Cerebellar nuclear complex (tissue), 1 donor: ENCODE data around the gene ACP7.
"Not testable (repeated sequence)": the region's sequence is repeated elsewhere in the genome, so short reads cannot be mapped to it uniquely, and the experiment has no call there.

Experiments
- DNase-seq, 2 experiments: peaks; one replicate each; lab custom pipeline; 2025; lab: John Stamatoyannopoulos, UW

Gene ACP7

DNA sequence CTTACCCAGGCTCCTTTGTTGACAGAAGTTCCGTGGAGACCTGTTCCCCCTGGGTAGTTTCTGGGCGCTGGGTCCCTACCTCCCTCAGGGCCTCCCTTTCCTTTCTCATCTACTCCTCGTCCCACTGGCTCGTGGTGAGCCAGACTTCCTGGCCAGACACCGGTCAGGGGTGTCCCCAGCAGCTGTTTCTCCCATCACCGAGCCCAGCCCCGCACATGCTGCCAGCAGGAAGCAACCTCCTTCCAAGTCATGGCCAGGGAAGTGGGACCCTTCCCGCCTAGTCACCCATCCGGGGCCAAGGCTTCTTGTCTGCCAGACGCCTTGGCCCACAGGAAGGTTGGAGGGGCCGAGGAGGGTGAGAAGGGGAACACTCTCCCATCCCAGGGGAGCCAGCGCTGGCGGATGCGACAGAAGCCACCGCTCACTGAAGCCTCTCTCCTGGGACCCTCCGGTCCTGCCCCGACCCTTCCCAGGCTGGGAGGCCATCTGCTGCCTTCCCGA, 47.1 kb downstream of the ACP7 start:
- DNase-seq, result no peak

DNA sequence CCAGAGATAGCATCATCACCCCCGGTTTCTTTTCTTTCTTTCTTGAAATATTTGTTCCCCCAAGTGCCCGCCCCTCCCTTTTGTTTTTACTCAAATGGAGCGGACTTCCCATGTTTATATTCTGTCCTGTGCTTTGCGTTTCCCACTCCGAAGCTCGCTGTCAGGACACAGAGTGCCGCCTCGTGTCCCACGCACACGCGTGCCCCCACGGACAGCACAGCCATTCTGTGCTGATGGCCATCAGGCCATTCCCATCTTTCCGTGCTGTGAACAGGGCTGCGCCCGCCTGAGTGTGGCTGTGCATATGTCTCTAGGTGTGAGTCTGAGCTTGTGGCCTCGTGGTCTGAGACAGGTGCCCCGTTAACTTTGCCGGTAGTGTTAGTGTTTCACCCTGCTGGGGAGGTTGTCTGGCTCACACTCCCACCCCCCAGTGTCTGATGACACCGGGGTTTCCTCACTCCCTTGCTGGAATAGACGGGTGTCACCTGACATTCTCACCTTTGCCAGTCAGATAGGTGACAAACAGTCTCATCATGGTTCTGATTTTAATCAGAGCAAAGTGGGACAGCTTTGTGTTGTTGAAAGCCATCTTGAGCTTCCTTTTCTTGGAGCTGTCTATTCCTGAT, 48.3 kb downstream of the ACP7 start:
- no peak for DNase-seq

DNA sequence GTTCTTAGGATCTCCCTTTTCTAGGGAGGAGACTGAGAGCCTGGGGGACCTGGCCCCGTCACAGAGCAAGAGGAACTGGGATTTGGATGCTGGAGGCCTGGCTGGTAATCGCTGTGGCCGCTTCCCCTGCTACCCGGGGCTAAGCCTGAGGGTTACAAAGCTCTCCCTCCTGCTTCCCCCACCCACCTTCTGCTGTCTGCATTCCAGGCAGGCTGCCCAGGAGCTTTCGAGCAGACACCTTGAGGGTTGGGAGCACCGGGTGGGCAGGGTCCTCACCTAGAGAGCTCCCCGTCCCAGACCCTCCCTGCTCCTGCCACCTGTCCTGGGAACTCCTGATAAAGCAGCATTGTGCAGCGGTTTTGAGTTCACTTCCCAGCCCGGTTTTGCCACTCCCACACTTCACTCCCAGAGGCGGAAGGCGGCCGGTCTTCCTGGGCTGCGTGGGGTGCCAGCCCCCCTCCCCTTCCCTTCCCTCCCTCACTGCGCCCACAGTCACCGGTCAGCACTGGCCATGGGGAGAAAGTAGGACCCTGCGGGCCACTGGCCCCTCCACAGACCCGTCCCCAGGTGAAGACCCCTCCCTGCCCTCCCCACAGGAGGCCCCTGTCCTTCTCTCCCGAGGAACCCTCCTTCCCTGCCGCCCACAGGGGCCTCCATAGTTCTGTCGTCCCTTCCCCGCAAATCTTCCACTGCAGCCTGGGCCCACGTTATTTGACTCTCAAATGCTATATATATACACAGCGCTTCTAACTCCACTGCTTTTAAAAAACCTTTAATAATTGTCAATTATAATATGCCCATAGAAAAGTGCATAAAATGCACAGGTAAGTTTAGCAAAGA, 49.5 kb downstream of the ACP7 start:
- DNase-seq, result no peak

DNA sequence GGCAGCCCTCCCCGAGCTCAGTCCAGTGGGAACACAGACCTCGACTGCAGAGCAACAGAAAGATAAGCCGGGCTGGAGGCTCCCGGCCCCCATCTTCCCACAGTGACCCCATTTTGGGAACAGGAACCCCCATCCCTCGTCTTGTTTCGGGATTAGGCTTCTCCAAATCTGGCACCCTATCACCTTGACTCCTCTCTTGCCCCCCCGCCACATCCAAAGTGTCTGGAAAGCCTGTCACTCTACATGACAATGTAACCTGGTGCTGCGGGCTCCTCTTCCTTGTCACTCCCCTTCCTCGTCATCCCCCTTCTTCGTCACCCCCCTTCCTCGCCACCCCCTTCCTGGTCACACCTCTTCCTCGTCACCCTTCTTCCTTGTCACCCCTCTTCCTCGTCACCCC, 51.5 kb downstream of the ACP7 start:
- DNase-seq, result no peak

DNA sequence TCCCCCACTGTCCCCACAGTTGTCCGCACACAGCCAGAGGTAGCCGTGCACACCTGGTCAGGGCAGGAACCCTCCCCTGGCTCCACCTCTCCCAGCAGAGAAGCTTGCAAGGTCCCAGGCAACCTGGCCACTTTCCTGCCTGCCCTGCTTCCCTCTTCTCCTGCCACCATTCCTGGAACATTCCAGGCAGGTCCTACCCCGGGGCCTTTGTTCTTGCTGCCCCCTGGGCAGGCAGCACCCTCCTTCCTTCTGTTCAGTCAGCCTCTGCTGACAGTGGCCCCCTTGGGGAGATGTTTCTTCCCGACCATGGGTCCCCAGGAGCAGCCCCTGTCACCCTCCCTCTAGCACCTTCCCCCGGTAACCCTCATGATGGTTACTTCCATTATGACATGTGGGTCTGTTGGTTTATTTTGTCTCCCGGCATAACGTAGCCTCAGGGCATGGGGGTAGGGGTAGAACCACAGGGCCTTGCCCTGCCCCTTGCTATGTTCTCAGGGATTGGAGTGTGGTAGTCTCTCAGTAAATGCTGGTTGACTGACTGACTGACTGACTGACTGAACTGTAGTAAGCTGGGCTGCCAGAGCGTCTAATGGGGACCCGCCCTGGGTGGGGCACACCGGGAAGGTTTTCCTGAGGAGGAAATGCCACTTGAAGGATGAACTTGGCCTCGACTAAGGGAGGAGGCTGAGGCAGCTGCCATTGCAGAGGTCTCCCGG, 52.2 kb downstream of the ACP7 start:
- no peak for DNase-seq

DNA sequence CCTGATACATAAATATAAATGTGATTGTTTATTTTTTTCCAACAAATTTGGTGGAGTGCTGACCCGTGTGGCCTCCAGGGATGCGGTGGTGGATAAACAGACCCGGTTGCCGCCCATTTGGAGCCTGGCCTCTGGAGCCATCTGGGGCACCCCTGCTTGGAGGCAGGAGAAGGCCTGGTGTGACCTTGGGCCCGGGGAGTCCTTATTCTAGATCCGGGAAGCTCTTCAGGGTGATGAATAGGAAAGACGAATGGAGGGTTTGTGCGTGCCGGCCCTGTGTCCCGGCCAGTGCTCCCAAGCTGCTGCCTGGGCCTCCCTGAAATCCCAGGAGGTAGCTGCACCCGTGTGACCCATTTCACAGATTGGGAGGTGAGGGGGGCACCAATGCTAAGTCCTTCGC, 53.0 kb downstream of the ACP7 start:
- no peak for DNase-seq

DNA sequence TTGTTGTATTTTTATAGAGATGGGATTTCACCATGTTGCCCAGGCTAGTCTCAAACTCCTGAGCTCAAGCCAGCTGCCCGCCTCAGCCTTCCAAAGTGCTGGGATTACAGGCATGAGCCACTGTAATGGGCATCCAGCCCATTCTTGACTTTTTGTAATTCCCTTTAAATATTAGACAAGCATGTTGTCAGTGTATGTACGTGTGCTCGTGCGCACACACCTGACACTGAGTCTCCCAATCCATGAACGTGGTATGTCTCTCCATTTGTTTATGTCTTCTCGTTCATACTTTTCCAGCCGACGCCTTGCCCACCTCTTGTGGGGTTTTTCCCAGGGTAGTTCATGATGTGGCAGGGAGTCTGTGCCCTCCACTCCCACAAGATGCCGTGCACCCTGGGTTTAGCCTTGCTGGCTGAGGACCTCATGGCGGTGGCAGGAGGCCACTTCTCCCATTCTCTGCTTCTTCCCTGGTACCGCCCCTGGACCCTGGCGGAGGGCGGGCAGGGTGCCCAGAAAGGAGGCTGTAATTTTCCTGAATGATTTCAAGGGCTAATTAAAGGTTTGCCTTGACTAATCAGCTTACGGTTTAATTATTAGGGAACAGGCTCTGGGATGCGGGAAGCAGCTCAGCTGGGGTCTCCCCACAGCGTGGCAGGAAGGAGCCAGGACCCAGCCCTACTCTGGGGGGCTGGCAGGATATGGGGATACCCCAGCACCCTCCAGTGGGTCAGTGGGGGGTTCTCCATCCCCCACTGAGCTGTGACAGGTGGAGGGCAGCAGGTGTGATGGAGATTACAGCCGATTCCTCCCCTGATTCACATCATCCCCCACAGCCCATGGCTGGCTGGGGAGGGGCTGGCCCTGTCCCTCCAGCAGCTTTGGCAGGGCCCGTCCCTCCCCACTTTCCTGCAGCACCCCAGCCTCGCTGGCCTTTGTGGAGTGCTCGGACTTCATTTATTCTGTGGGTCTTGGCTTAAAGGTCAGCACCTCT, 54.3 kb downstream of the ACP7 start:
- no peak for DNase-seq

DNA sequence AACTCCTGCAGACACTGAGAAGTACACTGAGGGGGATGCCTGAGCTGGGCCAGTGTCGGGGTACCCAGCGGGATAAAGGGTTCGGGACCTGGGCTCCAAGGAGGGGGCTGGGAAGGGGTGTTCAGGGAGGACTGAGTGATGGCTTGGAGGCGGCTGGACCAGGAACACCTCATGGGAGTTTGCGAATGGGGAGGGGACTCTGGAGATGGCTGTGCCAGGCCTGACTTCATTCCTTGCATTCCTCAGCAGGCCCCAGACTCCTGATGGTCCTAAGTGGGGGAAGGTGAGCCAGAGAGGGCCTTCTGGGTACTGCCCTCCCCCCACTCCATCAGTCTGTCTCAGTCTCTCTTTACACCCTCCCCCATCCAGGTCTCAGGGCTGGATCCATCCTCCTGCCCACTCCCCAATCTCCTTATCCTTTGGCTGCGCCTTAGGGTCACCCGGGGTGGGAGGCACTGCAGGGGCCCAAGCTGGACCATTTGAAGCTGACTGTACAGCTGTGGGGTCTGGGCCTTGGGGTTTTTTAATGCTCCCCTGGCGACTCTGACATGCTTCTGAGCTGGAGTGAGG, 55.2 kb downstream of the ACP7 start:
- no peak for DNase-seq

DNA sequence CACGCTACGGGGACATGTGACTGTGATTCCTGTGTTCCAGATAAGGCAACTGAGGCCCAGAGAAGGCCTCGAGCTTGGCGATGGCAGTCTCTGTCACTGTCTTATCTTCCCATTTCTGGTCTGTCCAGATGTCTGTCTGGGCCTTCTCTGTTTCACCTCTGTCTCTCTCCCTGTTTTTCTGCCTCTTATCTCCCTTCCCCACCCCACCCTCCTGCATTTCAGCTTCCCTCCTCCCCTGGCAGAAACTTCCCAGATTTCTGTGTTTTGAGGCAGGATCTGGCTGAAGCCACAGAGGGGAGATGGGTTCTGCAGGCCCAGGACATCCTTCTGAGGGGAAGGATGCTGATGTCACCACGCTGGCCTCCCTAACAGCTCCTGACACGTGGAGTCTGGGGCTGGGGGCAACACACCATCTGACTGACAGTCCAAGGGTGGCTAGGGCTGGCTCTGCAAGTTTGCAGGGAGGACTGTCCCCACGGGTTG, 55.8 kb downstream of the ACP7 start:
- DNase-seq, result no peak

DNA sequence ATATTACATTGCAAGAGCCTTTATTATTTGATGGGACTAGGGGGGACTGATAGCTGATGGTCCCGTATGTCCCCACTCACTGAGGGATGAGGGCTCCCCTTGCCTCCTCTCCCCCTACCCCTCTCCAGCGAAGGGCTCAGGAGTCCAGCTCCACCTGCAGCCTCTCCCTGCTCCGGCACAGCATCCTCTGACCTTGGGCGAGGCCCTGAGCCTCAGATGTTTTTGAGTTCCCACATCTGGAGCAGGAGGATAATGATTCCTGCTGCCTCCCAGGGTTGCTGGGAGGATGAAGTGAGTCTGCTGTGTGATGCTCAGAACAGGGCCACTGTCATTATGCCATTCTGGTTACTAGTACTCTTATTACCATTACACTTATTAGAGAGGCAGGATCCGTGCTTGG, 56.4 kb downstream of the ACP7 start:
- no peak for DNase-seq

DNA sequence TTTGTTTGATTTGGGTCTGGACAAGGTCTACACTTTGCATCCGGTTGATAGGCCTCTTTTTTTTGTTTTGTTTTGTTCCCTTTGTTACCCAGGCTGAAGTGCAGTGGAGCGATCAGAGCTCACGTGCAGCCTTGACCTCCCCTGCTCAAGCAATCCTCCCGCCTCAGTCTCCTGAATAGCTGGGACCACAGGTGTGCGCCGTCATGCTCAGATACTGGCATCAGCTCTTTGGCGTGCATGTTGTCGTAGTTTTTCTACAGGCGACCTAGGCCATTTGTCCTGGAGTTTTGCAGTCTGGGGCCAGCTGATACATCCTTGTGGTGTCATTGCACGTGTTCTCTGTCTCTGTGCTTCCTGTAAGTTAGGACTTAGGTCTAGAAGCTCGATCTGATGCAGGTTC, 57.8 kb downstream of the ACP7 start:
- DNase-seq, result no peak

DNA sequence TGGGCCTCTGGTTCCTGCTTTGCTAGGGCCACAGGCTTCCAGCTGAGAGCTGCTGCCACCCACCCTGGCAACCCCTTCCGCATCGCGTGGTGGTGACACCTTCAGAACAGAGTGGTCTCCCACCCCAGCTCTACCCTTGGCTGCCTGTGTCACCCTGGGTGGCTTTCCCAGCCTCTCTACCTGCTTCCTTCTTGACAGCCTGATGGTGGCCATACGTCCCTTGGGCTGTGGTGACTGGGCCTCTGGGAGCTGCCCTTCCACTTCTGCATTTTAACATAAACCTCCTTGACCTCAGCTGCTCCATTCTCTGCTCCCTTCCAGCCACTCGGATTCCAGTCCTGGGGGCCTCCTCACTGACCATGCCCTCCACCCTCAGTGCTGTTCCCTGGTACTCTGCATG, 58.5 kb downstream of the ACP7 start:
- DNase-seq, result no peak

DNA sequence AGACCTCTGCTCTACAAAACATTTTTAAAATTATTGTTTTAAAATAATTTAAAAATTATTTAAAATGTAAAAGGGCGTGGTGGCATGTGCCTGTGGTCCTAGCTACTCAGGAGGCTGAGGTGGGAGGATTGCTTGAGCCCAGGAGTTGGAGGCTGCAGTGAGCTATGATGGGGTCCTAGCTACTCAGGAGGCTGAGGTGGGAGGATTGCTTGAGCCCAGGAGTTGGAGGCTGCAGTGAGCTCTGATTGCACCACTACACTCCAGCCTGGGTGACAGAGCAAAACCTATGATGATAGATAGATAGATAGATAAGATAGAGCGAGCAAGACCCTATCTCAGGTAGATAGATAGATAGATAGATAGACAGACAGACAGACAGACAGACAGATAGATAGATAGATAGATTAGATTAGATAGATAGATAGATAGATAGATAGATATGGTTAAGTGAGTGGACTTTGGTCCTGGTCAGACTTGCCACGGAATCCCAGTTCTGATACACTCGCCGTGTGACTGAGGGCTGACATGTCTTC, 59.7 kb downstream of the ACP7 start:
- DNase-seq, result not testable (repeated sequence)

DNA sequence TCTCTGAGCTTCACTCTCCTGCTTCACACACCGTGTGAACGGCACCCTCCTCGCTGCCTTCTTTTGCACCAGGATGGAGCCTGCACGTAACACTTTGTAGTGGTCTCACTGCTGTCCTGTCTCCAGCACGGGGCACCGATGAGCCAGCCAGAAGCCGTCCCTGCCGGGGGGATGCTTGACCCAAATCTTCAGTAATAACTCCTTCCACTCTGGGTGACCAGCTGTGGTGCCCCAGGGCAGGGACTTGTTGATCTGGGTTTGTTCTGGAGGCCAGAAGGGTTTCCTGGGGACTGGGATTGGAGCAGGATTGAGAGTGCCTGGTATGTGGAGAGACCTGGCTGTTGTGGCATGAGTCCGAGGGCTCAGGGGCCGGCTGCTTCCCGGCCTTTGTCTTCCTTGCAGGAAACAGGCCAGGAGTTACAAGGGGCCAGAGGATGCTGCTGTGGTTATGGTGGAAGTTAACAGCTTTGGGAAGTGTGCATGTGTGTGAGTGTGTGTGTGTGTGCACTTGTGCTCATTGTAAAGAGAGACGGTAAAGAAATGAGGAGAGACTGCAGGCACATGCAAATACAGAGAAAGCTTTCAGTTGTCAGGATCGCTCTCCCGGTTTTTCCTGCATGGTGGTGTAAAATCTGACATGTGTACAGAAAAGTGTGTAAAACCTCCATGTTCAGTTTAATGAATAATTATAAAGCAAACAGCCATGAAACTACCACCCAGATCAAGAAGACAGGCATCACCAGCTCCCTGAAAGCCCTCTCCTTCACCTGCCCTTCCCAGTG, 60.3 kb downstream of the ACP7 start:
- DNase-seq, result no peak

DNA sequence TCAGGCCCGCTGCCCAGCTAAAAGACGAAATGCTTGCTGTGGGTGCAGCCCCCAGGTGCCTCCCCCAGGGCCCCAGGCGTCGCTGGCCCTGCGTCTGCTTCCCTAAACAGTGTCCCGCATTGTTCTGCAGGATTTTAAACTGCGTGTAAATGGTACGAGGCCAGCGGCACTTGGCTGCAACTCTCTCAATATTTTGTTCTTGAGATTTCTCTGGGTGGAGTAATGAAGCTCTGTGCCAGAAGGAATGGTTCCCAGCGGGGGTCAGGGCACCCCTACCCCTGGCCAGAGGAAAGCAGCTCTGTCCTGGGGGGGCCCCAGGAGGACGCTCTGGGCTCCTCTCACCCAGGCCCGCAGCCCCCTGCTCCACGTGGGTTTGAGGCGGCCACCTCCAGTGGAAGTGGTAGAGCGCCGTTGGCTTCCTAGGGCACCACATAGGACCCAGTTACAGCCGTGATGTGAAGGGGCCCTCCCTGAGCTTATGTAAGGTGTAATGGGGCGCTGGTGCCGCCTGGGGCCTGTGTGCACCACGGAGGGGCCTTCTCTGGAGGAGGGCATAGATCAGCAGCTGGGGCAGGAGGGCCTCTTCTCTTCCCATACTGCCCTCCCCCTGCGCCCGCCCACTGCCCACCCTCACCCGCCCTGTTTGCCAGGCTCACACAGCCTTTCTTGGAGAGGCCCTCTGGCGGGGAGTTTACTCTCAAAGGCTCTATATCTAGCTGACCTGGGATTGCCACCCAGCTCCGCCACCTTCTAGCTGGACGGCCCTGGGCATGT, 61.2 kb downstream of the ACP7 start:
- no peak for DNase-seq

DNA sequence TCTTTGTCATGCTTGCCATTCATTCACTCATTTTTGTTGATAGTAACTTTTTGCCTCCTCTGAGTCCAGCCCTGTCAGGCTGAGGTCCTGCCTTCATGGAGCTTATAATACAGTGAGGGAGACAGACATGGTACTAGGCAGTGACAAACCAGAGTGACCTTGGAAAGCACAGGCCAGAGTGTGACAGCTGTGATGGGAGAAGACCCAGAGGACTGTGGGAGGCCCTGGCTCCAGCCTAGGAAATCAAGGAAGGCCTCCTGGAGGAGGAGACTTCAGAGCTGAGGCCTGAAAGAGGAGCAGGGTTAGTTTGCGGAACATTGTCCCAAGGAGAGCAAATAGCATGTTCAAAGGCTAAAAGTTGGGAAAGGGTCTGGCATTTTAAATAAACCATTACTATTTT, 61.9 kb downstream of the ACP7 start:
- DNase-seq, result no peak

DNA sequence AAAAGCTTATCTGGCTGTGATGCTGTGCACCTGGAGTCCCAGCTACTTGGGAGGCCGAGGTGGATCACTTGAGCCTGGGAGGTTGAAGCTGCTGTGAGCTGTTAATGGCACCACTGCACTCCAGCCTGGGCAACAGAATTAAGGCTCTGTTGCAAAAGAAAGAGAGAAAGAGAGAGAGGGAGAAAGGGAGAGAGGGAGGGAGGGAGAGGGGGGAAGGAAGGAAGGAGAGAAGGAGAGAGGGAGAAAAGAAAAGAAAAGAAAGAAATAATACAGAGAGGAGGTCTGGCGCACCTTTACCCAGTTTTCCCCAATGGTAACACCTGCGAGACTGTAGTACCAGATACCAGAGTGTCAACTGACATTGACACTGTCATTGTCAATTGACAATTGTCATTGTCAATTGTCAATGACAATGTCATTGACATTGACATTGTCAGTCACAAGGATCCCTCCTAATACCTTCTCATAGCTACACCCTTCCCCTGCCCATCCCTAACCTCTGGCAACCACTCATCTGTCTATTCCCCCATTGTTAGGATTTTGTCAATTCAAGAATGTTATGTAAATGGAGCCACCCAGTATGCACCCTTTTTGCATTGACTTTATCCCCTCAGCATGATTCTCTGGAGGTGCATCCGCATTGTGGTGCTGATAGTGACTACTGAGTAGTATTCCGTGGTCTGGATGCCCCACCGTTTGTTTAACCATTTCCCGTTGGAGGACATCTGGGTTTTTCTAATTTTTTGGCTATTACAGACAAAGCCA, 62.7 kb downstream of the ACP7 start:
- DNase-seq, result no peak

DNA sequence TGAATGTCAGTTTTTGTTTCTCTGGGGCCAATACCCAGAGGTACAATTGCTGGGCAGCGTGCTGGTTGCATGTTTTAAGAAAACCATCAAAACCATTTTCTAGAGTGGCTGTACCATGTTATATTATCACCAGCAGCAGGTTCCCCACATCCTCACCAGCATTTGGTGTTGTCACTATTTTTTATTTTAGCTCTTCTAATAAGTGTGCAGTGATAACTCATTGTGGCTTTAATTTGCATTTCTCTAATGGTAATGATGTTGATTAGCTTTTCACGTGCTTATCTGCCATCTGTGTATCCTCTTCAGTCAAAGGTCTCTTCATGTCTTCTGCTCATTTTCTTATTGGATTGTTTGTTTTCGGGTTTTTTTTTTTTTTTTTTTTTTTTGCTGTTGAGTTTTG, 63.3 kb downstream of the ACP7 start:
- DNase-seq, result no peak
